SIG-M5 treated with dmso at 0.1 percent for 504 hours (cell line): ENCODE results near the gene C6orf120.

ENCODE experiments used
- DNase-seq: peaks from one replicate; lab custom pipeline; 2025; ENCODE audit not compliant: unreplicated experiment; lab: John Stamatoyannopoulos, UW

The C6orf120 gene

GRCh38 chr6:169724494-169725124, 22.7 kb downstream of the C6orf120 start, which contains the start of gene PHF10:
Gene PHF10, minus strand, starts transcription at chr6:169724500. Its CDS starts 569 bp downstream, at chr6:169723931.
- DNase-seq = peak; percentile 20

- DNase-seq = peak; percentile 12
Observed at GRCh38 chr6:169725125-169726048, 23.5 kb downstream of the C6orf120 start.

GRCh38 chr6:169726049-169726400, 24.1 kb downstream of the C6orf120 start:
- no peak for DNase-seq

GRCh38 chr6:169726963-169727362, 25.0 kb downstream of the C6orf120 start:
- DNase-seq = no peak

GRCh38 chr6:169729961-169730360, 28.0 kb downstream of the C6orf120 start:
- no peak for DNase-seq

GRCh38 chr6:169738204-169738975, 36.5 kb downstream of the C6orf120 start:
- DNase-seq = no peak

GRCh38 chr6:169738976-169739529, 37.1 kb downstream of the C6orf120 start:
- no peak for DNase-seq

- no peak for DNase-seq
Observed at GRCh38 chr6:169741344-169741743, 39.4 kb downstream of the C6orf120 start.

- no peak for DNase-seq
Observed at GRCh38 chr6:169745405-169745804, 43.5 kb downstream of the C6orf120 start.

GRCh38 chr6:169746556-169746955, 44.6 kb downstream of the C6orf120 start:
- no peak for DNase-seq

- peak; percentile 82 for DNase-seq
Observed at GRCh38 chr6:169751242-169752073, 49.5 kb downstream of the C6orf120 start, which contains the start of the genes DYNLT2 and ERMARD. Gene DYNLT2, minus strand, starts transcription at chr6:169751572. Its CDS starts 114 bp downstream, at chr6:169751458. Gene ERMARD, plus strand, starts transcription at chr6:169751622. Its CDS starts 36 bp downstream, at chr6:169751658.

- DNase-seq = no peak
Observed at GRCh38 chr6:169752074-169752623, 50.2 kb downstream of the C6orf120 start.
